RKO (cell line): ENCODE results near the gene KCTD16.

Experiments used
- DNase-seq: peaks from one replicate; pipeline ENCODE4 v3.0.0-alpha.2; 2016; ENCODE audit warnings: low spot score

KCTD16 gene

GRCh38 chr5:144333336-144333920 lies 162.8 kb downstream of the KCTD16 start:
- no peak for DNase-seq

GRCh38 chr5:144335561-144335960 lies 164.9 kb downstream of the KCTD16 start:
- no peak for DNase-seq

DNA sequence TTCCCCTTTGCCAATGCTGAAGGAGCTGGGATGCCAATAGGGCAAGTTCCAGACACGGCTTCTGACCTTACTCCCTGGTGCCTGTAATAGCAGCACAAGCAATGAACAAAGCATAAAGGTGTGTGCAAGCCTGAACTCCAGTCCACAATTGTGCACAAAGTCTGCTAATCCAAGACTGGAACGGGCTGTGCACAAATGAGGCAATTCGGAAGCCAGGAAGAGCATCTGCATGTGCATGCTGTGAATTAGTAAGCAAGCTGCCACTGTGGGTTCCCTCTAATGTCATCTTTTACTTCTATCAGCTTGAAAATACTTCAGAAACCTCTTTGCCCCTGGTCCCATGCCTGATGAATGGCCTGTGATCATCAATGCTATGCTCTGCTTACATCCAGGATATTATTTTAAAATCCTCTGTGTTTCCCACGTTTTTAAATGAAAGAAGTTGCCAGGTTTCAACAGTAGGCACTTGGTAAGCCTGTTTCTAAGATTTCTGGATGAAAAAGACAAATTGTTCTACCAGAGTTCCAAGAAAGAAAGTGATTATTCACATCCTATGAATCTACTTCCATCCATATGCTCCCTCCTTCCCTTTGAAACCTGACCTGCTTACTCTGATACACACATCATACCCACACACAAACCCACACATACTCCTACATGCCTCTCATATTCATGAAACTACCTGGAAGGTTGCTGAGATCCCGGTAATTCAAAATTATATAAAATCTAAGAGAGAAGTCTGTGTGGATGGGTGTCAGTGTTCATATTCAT lies 165.7 kb downstream of the KCTD16 start:
- no peak for DNase-seq

GRCh38 chr5:144352330-144352729 lies 181.7 kb downstream of the KCTD16 start:
- no peak for DNase-seq

GRCh38 chr5:144352732-144353317 lies 182.2 kb downstream of the KCTD16 start:
- no peak for DNase-seq

DNA sequence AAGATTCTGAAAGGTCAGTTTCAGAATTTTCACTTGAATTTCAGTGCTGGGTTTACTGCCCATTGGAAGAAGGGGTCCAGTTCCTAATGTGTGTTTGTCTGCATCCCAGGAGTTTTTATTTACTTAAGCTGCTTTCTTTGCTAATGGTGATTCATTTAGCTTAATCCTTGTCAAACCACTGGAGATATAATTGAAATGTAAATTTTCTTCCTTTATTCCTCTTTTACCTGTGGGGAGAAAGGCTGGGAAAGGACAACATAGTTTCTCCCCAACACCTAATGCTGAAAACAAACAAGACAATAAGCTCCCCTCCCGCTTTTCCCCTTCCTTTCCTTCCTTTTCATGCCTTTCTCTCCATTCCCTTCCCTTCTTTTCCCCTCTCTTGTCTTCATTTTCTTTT lies 185.8 kb downstream of the KCTD16 start:
- DNase-seq, result no peak

GRCh38 chr5:144361406-144361805 lies 190.7 kb downstream of the KCTD16 start:
- no peak for DNase-seq

DNA sequence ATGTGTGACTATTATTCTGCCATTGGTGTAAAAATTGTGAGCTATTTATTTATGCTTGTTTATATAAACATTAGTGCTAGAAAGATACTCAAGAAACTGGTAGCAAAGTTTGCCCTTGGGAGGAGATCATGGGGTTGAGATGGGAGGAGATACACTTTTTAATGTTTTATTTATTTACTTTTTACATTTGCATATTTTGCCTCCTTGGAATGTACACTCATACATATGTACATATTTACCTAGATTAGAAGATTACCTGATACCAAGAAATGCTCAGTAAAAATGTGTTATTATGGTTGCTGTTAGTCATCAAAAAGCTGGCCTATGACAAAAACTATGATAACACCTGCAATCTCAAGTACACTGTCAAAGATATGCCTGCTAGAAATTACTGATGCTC lies 195.2 kb downstream of the KCTD16 start:
- no peak for DNase-seq

GRCh38 chr5:144367991-144368390 lies 197.3 kb downstream of the KCTD16 start:
- DNase-seq, result no peak

DNA sequence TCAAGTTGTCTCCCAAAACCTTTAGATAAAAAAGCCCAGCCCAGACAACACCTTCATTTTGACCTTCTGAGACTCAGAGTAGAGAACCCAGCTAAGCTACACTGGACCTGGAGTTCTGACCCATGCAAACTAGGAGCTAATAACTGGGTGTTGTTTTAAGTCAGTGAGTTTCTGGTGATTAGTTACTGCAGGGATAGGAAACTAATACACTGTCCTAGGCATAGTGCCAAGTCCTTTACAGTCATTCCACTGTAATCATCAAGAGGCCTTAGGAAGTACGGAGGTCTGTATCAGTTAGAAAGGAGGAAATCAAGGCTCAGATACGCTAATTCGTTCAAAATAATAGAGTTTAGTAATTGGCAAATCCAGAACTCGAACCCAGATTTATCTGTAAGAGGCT lies 197.9 kb downstream of the KCTD16 start:
- no peak for DNase-seq

DNA sequence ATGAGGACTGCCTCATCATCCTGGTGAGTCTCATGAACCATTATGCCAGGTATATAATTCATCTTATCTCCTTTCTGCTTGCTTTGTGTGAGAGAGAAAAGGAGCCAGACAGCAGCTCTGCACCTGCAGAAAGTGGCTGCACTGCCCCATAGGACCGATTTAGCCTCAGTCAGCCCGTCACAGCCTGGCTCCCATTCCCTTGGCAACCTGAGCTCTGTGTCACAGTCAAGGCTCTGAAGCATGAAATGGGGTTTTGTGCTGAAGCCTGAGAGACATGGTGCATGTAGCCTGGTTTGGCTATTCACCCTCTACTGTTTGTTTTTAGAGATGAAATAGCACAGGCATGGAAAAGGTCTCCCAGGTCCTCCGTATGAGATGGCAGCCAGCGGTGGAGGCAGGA lies 198.3 kb downstream of the KCTD16 start:
- no peak for DNase-seq

DNA sequence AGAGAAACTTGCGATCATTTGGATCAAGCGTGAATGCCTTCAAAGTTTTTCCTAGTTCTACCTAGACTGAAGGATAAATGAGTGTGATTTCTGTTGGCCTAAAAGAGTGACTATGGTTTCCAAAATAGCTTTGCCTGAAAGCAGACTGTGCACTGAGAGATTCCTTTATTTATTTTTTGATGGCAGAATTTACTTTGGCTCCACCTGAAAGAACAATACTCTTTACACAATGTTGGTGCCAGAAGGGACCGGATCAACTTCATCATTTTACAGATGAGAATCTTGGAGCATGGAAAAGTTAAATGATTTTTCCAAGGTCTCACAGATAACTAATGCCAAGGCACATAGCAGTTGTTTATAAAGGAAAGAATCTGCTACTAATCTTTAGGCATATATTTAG lies 199.6 kb downstream of the KCTD16 start:
- DNase-seq, result no peak

- no peak for DNase-seq
Measured at GRCh38 chr5:144374637-144375036, 204.0 kb downstream of the KCTD16 start.

GRCh38 chr5:144377207-144377606 lies 206.5 kb downstream of the KCTD16 start:
- no peak for DNase-seq

DNA sequence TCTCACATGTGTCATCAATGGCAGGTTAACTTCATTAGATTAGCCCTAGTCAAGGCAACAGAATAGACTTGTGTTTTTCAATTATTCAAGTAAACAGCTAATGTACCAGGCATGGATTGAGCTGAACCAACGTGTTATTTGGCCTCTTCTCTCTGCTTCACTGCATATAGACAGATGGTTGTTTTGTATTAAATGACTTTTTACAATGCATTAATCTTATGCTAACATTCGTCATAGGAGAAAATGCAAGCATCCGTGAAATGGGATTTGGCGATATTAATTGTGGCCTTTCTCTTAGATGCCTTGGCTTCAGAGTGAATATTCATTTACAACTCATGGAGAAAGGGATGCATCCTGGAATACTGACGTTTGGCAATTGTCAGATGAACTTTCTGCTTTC lies 208.0 kb downstream of the KCTD16 start:
- no peak for DNase-seq

GRCh38 chr5:144385597-144385996 lies 214.9 kb downstream of the KCTD16 start:
- no peak for DNase-seq

- DNase-seq, result no peak
Measured at GRCh38 chr5:144386315-144386714, 215.6 kb downstream of the KCTD16 start.

- no peak for DNase-seq
Measured at GRCh38 chr5:144390133-144390532, 219.5 kb downstream of the KCTD16 start.

DNA sequence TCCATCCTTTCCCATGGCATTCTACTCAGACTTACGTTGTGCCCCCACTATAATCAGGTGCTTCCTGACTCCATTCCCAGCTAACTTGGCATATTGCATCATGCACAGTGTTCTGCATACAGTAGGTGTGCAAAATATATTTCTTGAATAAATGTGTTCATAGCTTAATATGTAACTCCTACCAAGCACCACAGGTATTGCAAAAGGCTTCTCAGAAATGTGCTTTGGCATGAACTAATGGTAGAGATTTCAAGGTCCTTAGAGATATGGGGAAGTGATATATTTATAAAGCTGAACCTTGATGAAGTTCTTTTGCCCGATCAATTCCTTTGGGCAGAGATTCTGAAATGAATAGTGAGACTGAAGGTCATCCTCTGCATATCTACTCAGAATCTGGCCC lies 220.4 kb downstream of the KCTD16 start:
- no peak for DNase-seq

DNA sequence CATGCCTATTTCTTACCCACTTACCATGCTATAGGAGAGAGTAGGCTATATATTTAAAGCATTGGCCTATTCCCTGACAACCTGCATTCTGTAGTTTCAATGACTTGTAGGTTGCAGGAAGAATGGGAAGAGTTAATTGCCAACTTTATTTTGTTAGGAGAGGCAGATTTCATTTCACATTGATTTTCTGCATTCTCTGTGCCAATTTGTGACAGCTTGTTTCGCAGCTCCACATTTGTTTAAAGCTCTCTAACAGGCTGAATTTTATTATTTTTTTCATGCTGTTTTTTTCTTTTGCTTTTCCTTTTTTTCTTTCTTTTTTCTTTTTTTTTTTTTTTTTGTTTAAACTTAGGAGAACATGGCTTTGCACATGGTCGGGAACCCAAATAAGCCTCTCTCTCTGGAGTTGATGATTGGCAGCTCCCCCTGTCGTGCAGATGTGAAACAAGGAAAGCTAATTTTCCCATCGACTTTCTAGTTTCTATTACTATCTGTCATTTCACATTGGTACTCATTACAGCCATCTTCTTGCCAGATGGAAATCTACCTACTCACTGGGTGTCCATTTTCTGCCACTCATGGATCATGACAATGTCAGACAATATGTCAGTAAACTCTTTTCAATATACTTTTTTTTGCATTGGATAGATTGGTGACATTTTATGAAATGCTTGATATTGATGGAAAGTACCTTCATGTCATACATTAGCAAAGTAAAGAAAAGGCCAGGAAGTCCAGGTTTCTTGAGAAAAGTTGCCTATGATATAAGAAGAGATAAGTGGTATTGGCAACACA lies 223.2 kb downstream of the KCTD16 start:
- no peak for DNase-seq

DNA sequence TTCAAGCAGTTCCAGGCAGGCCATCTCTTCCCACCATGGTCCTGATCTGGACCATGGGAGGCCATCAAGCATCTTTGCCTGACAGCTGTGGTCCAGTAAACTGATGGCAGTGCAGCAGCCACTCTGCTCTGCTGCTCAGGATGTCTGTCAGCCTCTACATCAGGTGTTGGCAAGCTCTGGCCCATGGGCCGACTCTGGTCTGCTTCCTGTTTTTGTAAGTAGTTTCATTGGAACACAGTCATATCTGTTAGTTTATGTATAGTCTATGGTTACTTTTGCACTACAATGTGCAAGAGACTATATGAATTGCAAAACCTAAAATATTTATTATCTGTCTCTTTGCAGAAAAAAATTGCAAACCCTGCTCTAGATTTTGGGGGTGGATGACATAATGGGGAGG lies 225.0 kb downstream of the KCTD16 start:
- DNase-seq, result no peak

DNA sequence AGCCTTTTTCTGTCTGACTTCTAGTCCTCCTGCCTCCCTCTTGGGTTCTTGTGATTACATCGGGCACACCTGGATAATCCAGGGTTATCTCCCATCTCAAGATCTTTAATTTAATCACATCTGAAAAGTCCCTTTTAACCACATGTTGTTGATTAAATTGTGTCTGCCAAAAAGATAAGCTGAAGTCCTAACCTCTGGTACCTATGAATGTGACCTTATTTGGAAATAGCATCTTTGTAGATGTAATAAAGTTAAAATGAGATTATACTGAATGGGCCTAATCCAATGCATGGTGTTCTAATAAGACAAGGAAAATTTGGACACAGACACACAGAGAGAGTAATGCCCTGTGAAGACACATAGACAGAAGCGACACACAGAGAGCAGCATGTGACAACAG lies 232.4 kb downstream of the KCTD16 start:
- DNase-seq, result no peak
